Measurements from ENCODE around the gene NMRAL1. TPM values are rescaled to one million over a fixed set of nuclear protein-coding genes. Genes with fewer than 3 reads are reported as not detected.

The NMRAL1 gene
- polyA plus RNA-seq (ENCODE audit: insufficient read length in 4 of 4): 10 to 100 TPM; 31.2 to 47.1 (median 41.6) TPM

GRCh38 chr16:4474192-4474961, at the start of gene NMRAL1:
Gene NMRAL1 (minus strand): TSS chr16:4474625. CDS start chr16:4474132, 493 bp downstream.
- peak; percentile 80 to 84 (median 81) for DNase-seq (ENCODE audit: low read depth in 4 of 4, low spot score in 3 of 4)

GRCh38 chr16:4523686-4524085, 49.3 kb upstream of the NMRAL1 start:
- no peak for DNase-seq (ENCODE audit: low read depth in 4 of 4, low spot score in 3 of 4)

- no peak for DNase-seq (ENCODE audit: low read depth in 4 of 4, low spot score in 3 of 4)
These were observed 47.7 kb upstream of the NMRAL1 start for GRCh38 chr16:4522051-4522581.

- DNase-seq (ENCODE audit: low read depth in 4 of 4, low spot score in 3 of 4): no peak
These were observed 46.5 kb upstream of the NMRAL1 start for GRCh38 chr16:4520913-4521312.

GRCh38 chr16:4519274-4520058, 45.0 kb upstream of the NMRAL1 start:
- DNase-seq (ENCODE audit: low read depth in 4 of 4, low spot score in 3 of 4): no peak

- peak in 1 of 4 donors; percentile 35 for DNase-seq (ENCODE audit: low read depth in 4 of 4, low spot score in 3 of 4)
These were observed 43.6 kb upstream of the NMRAL1 start for GRCh38 chr16:4517812-4518680.

GRCh38 chr16:4515611-4516233, 41.3 kb upstream of the NMRAL1 start:
- DNase-seq (ENCODE audit: low read depth in 4 of 4, low spot score in 3 of 4): no peak

- no peak for DNase-seq (ENCODE audit: low read depth in 4 of 4, low spot score in 3 of 4)
These were observed 40.2 kb upstream of the NMRAL1 start for GRCh38 chr16:4514606-4515005.

GRCh38 chr16:4513881-4514280, 39.5 kb upstream of the NMRAL1 start:
- no peak for DNase-seq (ENCODE audit: low read depth in 4 of 4, low spot score in 3 of 4)

GRCh38 chr16:4513086-4513860, 38.8 kb upstream of the NMRAL1 start:
- no peak for DNase-seq (ENCODE audit: low read depth in 4 of 4, low spot score in 3 of 4)

- DNase-seq (ENCODE audit: low read depth in 4 of 4, low spot score in 3 of 4): no peak
These were observed 38.0 kb upstream of the NMRAL1 start for GRCh38 chr16:4512473-4512872.

GRCh38 chr16:4511441-4512082, 37.1 kb upstream of the NMRAL1 start:
- no peak for DNase-seq (ENCODE audit: low read depth in 4 of 4, low spot score in 3 of 4)

GRCh38 chr16:4510747-4511426, 36.5 kb upstream of the NMRAL1 start:
- no peak for DNase-seq (ENCODE audit: low read depth in 4 of 4, low spot score in 3 of 4)

- no peak for DNase-seq (ENCODE audit: low read depth in 4 of 4, low spot score in 3 of 4)
These were observed 35.7 kb upstream of the NMRAL1 start for GRCh38 chr16:4510131-4510530.

GRCh38 chr16:4509420-4509819, 35.0 kb upstream of the NMRAL1 start:
- DNase-seq (ENCODE audit: low read depth in 4 of 4, low spot score in 3 of 4): no peak

- no peak for DNase-seq (ENCODE audit: low read depth in 4 of 4, low spot score in 3 of 4)
These were observed 34.4 kb upstream of the NMRAL1 start for GRCh38 chr16:4508806-4509205.

- DNase-seq (ENCODE audit: low read depth in 4 of 4, low spot score in 3 of 4): no peak
These were observed 33.3 kb upstream of the NMRAL1 start for GRCh38 chr16:4507588-4508345.

- peak in 2 of 4 donors; percentile 29 to 48 for DNase-seq (ENCODE audit: low read depth in 4 of 4, low spot score in 3 of 4)
These were observed 32.0 kb upstream of the NMRAL1 start for GRCh38 chr16:4506450-4506849.
